HCT116 (cell line): ENCODE results near the gene DDR1. TPM values are rescaled to one million over a fixed set of nuclear protein-coding genes. Genes with fewer than 3 reads are reported as not detected.

Experiments used
- ATAC-seq: fragments of 200-7000 bp; cut with Tn5 transposase; 2 replicates; pipeline ENCODE4 v1.9.1; 2020; ENCODE audit warnings: mild to moderate bottlenecking, moderate library complexity
- BruUV-seq: library from RNA; stranded (reverse); fragments of 400-500 nt; replicated peaks from 2 replicates; lab custom pipeline; 2021; lab: Mats Ljungman, UMichigan
- CTCF ChIA-PET: fragments of 300-600 bp; sonication (Branson Sonifier 250); formaldehyde crosslinking; loops from one replicate; lab custom pipeline; 2021; ENCODE audit warnings: antibody characterized with exemption; lab: Charles Lee
- POLR2A ChIA-PET: fragments of 300-600, 350-600 bp; sonication (Branson Sonifier 250); formaldehyde crosslinking; loops from one replicate; lab custom pipeline; 2021; ENCODE audit warnings: antibody characterized with exemption; lab: Charles Lee
- RAD21 ChIA-PET, 2 experiments: fragments of 300-600 bp; sonication (Branson Sonifier 250); formaldehyde crosslinking; loops; one replicate each; lab custom pipeline; 2023; ENCODE audit warnings: low total read pairs in 2 of 2; ENCODE audit not compliant: uncharacterized antibody in 2 of 2, unreplicated experiment in 2 of 2, low non-redundant PET in 1 of 2; lab: Charles Lee
- DNase-seq: peaks from one replicate; pipeline ENCODE4 v3.0.0-alpha.2; 2010; ENCODE audit warnings: low read depth, low spot score
- H2AFZ ChIP-seq: fragments of 200-600 bp; shearing (Covaris generic), sonication (generic); 2 replicates; pipeline ENCODE4 v1.6.1; 2017; ENCODE audit warnings: low read depth, mixed run types, mixed read lengths, antibody characterized with exemption, low read length; ENCODE audit not compliant: poor library complexity, severe bottlenecking
- H3K27ac ChIP-seq: 2 replicates; pipeline ENCODE4 v1.5.1; 2012; ENCODE audit warnings: low read depth, low read length
- H3K27me3 ChIP-seq: fragments of 200-600 bp; sonication (generic); 2 replicates; pipeline ENCODE4 v1.6.1; 2016; ENCODE audit warnings: mixed run types, low read length, mixed read lengths; ENCODE audit not compliant: insufficient read depth
- H3K36me3 ChIP-seq, 2 experiments: fragments of 200-500 bp in 1 of 2; fragments of 200-600 bp in 1 of 2; sonication (Bioruptor generic) in 1 of 2; sonication (generic) in 1 of 2; 2 replicates each; pipeline versions ENCODE4 v1.5.1 to v1.6.1; 2014 to 2016; ENCODE audit warnings: low read length in 2 of 2, inconsistent platforms in 1 of 2, mixed read lengths in 1 of 2, mixed run types in 1 of 2; ENCODE audit not compliant: insufficient read depth in 2 of 2, control insufficient read depth in 1 of 2
- H3K4me1 ChIP-seq, 2 experiments: fragments of 200-600 bp in 1 of 2; sonication (generic) in 1 of 2; 2 replicates each; pipeline versions ENCODE4 v1.5.1 to v1.6.1; 2012 to 2017; ENCODE audit warnings: low read length in 2 of 2, inconsistent platforms in 1 of 2, mild to moderate bottlenecking in 1 of 2, mixed read lengths in 1 of 2, mixed run types in 1 of 2, moderate library complexity in 1 of 2; ENCODE audit not compliant: insufficient read depth in 2 of 2, control insufficient read depth in 1 of 2
- H3K4me2 ChIP-seq: fragments of 200-600 bp; sonication (generic); 2 replicates; pipeline ENCODE4 v1.6.1; 2017; ENCODE audit warnings: mixed run types, low read length, mixed read lengths
- H3K4me3 ChIP-seq, 2 experiments: fragments of 200-600 bp in 1 of 2; sonication (generic) in 1 of 2; replicated peaks in 1 of 2; 2 replicates each; pipeline ENCODE4 v1.5.1; 2011 to 2016; ENCODE audit warnings: low read length in 2 of 2, control low read depth in 1 of 2, low read depth in 1 of 2, mild to moderate bottlenecking in 1 of 2, mixed read lengths in 1 of 2, mixed run types in 1 of 2
- H3K79me2 ChIP-seq: fragments of 200-600 bp; sonication (generic); 2 replicates; pipeline ENCODE4 v1.6.1; 2017; ENCODE audit warnings: mild to moderate bottlenecking, mixed run types, low read length, moderate library complexity, mixed read lengths; ENCODE audit not compliant: insufficient read depth
- H3K9ac ChIP-seq: fragments of 200-600 bp; sonication (generic); 2 replicates; pipeline ENCODE4 v1.6.1; 2016; ENCODE audit warnings: low read length, mixed read lengths
- H3K9me2 ChIP-seq: fragments of 200-600 bp; sonication (generic), shearing (Covaris generic); 2 replicates; pipeline ENCODE4 v1.6.1; 2017; ENCODE audit warnings: mixed run types, mild to moderate bottlenecking, moderate library complexity; ENCODE audit not compliant: insufficient read depth
- H3K9me3 ChIP-seq, 2 experiments: fragments of 200-500 bp in 1 of 2; fragments of 200-600 bp in 1 of 2; sonication (Bioruptor generic) in 1 of 2; sonication (generic) in 1 of 2; 2 replicates each; pipeline ENCODE4 v1.6.1; 2014 to 2017; ENCODE audit warnings: low read length in 2 of 2, mixed read lengths in 2 of 2, inconsistent platforms in 1 of 2, low read depth in 1 of 2, mild to moderate bottlenecking in 1 of 2, mixed run types in 1 of 2, moderate library complexity in 1 of 2; ENCODE audit not compliant: control insufficient read depth in 1 of 2, insufficient read depth in 1 of 2
- H4K20me1 ChIP-seq: fragments of 200-600 bp; sonication (generic), shearing (Covaris generic); 2 replicates; pipeline ENCODE4 v1.6.1; 2017; ENCODE audit warnings: mixed run types, mild to moderate bottlenecking, moderate library complexity; ENCODE audit not compliant: insufficient read depth
- CEBPB ChIP-seq: IDR thresholded peaks from 2 replicates; pipeline ENCODE4 v1.6.1; 2012; ENCODE audit warnings: low read depth
- EZH2 ChIP-seq: fragments of 200-600 bp; sonication (generic); IDR thresholded peaks from 2 replicates; pipeline ENCODE4 v1.6.1; 2017; ENCODE audit warnings: antibody characterized with exemption, mixed run types
- POLR2A ChIP-seq: IDR thresholded peaks from 2 replicates; pipeline ENCODE4 v1.7.0; 2011; ENCODE audit warnings: borderline replicate concordance; ENCODE audit not compliant: insufficient read depth, insufficient read length; ENCODE audit errors: extremely low read depth
- SIN3A ChIP-seq: IDR thresholded peaks from 2 replicates; pipeline ENCODE4 v1.6.1; 2012; ENCODE audit warnings: low read depth
- SP1 ChIP-seq: IDR thresholded peaks from 2 replicates; pipeline ENCODE4 v1.6.1; 2012; ENCODE audit warnings: low read depth
- ZFX ChIP-seq: fragments of 450-650 bp; IDR thresholded peaks from 2 replicates; pipeline ENCODE4 v1.6.1; 2017
- ZNF274 ChIP-seq: fragments of 200-500 bp; sonication (Bioruptor generic); IDR thresholded peaks from 2 replicates; pipeline ENCODE4 v1.6.1; 2014; ENCODE audit warnings: mild to moderate bottlenecking, low read depth, low read length, inconsistent platforms
- intact Hi-C: fragments of 100-400 bp; cut with micrococcal nuclease; formaldehyde crosslinking; loops from 2 replicates; pipeline ENCODE4 v1.10.0; 2022
- total RNA-seq: library from RNA; stranded (reverse); gene quantifications from one replicate; pipeline ENCODE4 v1.2.1, GENCODE V29; 2021; ENCODE audit not compliant: unreplicated experiment
- TF ChIP-seq, protein P1 (sequence below), 3 experiments: fragments of 200-600 bp in 1 of 3; sonication (generic) in 1 of 3; IDR thresholded peaks in 2 of 3; conservative IDR thresholded peaks in 1 of 3; 2 replicates each; pipeline ENCODE4 v1.5.1; 2012 to 2017; ENCODE audit warnings: low read depth in 2 of 3, low read length in 2 of 3, antibody characterized with exemption in 1 of 3, borderline replicate concordance in 1 of 3, control low read depth in 1 of 3, mild to moderate bottlenecking in 1 of 3, mixed read lengths in 1 of 3, mixed run types in 1 of 3, moderate library complexity in 1 of 3; ENCODE audit not compliant: insufficient read depth in 1 of 3

The DDR1 gene
- total RNA-seq, 1 experiment from 2014 or later: 211 TPM

DNA sequence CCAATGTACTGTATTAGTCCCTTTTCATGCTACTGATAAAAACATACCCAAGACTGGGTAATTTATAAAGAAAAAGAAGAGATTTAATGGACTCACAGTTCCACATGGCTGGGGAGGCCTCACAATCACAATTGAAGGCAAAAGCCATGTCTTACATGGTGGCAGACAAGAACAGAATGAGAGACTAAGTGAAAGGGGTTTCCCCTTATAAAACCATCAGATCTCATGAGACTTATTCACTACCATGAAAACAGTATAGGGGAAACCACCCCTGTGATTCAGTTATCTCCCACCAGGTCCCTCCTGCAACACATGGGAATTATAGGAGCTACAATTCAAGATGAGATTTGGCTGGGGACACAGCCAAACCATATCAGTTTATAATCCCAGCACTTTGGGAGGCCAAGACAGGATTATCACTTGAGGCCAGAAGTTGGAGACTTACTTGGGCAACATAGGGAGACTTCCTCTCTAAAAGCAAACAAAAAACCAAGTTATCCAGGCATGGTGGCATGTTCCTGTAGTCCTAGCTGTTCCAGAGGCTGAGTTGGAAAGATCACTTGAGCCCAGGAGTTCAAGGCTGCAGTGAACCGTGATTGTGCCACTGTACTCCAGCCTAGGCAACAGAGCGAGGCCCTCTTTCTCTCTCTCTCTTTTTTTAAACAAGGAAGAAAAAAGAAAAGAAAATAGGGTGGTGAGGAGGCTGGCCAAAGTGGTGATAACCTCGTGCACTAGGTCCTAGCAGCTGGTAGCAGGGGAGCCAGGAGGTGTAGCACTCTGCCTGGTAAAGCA lies 22.9 kb upstream of the DDR1 start:
- TF ChIP-seq ZNF274 (no peak), POLR2A (no peak), SP1 (no peak)
- no peaks in the 10 kb centered on the region for H3K9me2 ChIP-seq
- H3K27ac ChIP-seq: no peak overlapping the region
- H3K4me3 ChIP-seq: no peak overlapping the region
- no peak overlapping the region for H3K9ac ChIP-seq
- ChIA-PET CTCF (no interaction called here), POLR2A (interaction anchor here (0.6 kb wide), 1 partner anchor 22 kb away, joined by 3 read pairs; no protein-coding TSS in a partner anchor), RAD21 (no interaction called here)
- no TSS peak for BruUV-seq
- DNase-seq: no peak
- H3K36me3 ChIP-seq: no peaks in the 10 kb centered on the region
- H3K4me2 ChIP-seq: no peak overlapping the region
- no peaks in the 10 kb centered on the region for H4K20me1 ChIP-seq
- no peak overlapping the region for H2AFZ ChIP-seq
- no peaks in the 10 kb centered on the region for H3K27me3 ChIP-seq
- no peak for ATAC-seq
- no peaks in the 10 kb centered on the region for H3K79me2 ChIP-seq
- intact Hi-C loops: no loop called here
- no peaks in the 10 kb centered on the region for H3K4me1 ChIP-seq
- H3K9me3 ChIP-seq: peaks cover 0 to 7% of the 10 kb centered on the region in 2 experiments; a peak in 1 of 4 replicates

DNA sequence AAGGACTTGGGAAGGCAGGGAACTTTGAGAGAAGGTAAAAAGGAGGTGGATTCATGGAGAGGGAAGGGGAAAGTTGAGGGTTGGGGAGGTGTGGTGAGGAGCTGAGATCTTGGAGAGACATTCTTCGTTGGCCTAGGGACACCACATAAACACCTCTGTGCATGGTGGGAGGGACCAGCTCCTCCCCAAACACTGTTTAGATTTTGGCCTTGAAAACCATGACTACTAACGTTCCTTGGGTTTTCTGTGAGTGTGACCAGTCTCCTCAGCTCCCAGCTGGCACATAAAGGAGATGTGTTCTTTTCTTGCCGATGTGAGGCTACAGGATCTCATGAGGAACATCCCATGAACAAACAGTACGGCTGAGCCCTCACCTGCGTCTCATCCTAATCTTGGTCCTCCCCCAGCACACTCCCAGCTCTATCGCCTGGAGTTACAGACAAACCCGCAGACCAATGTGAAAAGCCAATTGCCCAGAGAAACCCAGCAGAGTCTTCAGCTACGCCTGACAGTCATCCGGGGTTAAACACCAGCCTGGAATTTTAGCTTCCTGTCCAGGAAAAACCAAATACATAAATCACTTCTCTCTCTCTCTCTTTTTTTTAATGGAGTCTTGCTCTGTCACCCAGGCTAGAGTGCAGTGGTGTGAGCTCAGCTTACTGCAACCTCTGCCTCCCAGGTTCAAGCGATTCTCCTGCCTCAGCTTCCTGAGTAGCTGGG lies 22.0 kb upstream of the DDR1 start:
- ChIA-PET RAD21 (no interaction called here), CTCF (no interaction called here), POLR2A (interaction anchor here (0.6 kb wide), 1 partner anchor 56 kb away, joined by 3 read pairs; no protein-coding TSS in a partner anchor)
- H3K9ac ChIP-seq: no peak overlapping the region
- no peak overlapping the region for H3K4me3 ChIP-seq
- H3K4me1 ChIP-seq: no peaks in the 10 kb centered on the region
- BruUV-seq: no TSS peak
- H3K79me2 ChIP-seq: no peaks in the 10 kb centered on the region
- H3K36me3 ChIP-seq: no peaks in the 10 kb centered on the region
- H4K20me1 ChIP-seq: no peaks in the 10 kb centered on the region
- no peak for DNase-seq
- no peak overlapping the region for H2AFZ ChIP-seq
- H3K9me3 ChIP-seq: peaks cover 0 to 7% of the 10 kb centered on the region in 2 experiments; a peak in 1 of 4 replicates
- ATAC-seq: no peak
- no peak for TF ChIP-seq EZH2
- no peak for TF ChIP-seq SIN3A
- TF ChIP-seq, protein P1, sequence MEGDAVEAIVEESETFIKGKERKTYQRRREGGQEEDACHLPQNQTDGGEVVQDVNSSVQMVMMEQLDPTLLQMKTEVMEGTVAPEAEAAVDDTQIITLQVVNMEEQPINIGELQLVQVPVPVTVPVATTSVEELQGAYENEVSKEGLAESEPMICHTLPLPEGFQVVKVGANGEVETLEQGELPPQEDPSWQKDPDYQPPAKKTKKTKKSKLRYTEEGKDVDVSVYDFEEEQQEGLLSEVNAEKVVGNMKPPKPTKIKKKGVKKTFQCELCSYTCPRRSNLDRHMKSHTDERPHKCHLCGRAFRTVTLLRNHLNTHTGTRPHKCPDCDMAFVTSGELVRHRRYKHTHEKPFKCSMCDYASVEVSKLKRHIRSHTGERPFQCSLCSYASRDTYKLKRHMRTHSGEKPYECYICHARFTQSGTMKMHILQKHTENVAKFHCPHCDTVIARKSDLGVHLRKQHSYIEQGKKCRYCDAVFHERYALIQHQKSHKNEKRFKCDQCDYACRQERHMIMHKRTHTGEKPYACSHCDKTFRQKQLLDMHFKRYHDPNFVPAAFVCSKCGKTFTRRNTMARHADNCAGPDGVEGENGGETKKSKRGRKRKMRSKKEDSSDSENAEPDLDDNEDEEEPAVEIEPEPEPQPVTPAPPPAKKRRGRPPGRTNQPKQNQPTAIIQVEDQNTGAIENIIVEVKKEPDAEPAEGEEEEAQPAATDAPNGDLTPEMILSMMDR (IDR thresholded peaks at IDR 0.05 in 2 of 3, conservative IDR thresholded peaks at IDR 0.05 in 1 of 3; ENCODE audit: borderline replicate concordance in 1 of 3, insufficient read depth in 1 of 3, low read depth in 2 of 3, low read length in 2 of 3): no peak
- no peak for TF ChIP-seq ZFX
- TF ChIP-seq CEBPB: no peak
- no peak overlapping the region for H3K27ac ChIP-seq
- intact Hi-C loops: no loop called here
- no peak overlapping the region for H3K4me2 ChIP-seq
- H3K9me2 ChIP-seq: no peaks in the 10 kb centered on the region
- no peaks in the 10 kb centered on the region for H3K27me3 ChIP-seq
